H9 (cell line): ENCODE data around the gene CHTOP. TPM values are rescaled to one million over a fixed set of nuclear protein-coding genes. Genes with fewer than 3 reads are reported as not detected.

Experiments used
- DNase-seq: peaks from one replicate; pipeline ENCODE4 v3.0.0-alpha.2; 2017
- H2AFZ ChIP-seq: one replicate; pipeline ENCODE4 v1.6.1; 2013; ENCODE audit warnings: mild to moderate bottlenecking, low read length, control low read depth, moderate library complexity
- H2AK5ac ChIP-seq: 2 replicates; pipeline ENCODE4 v1.6.1; 2013; ENCODE audit warnings: low read length, control low read depth, mixed read lengths; ENCODE audit not compliant: insufficient read length
- H2BK120ac ChIP-seq: one replicate; pipeline ENCODE4 v1.6.1; 2013; ENCODE audit warnings: low read depth, mild to moderate bottlenecking, low read length, control low read depth, inconsistent platforms; ENCODE audit not compliant: poor library complexity, severe bottlenecking
- H2BK12ac ChIP-seq: 2 replicates; pipeline ENCODE4 v1.6.1; 2013; ENCODE audit warnings: low read length, control low read depth, mixed read lengths, low read depth; ENCODE audit not compliant: insufficient read length
- H2BK15ac ChIP-seq: 2 replicates; pipeline ENCODE4 v1.6.1; 2013; ENCODE audit warnings: low read depth, low read length, control low read depth
- H2BK20ac ChIP-seq: one replicate; pipeline ENCODE4 v1.6.1; 2013; ENCODE audit warnings: low read depth, mild to moderate bottlenecking, low read length, control low read depth, inconsistent platforms; ENCODE audit not compliant: poor library complexity, severe bottlenecking
- H2BK5ac ChIP-seq: 2 replicates; pipeline ENCODE4 v1.6.1; 2013; ENCODE audit warnings: low read length, control low read depth, mixed read lengths; ENCODE audit not compliant: insufficient read length
- H3K14ac ChIP-seq: 2 replicates; pipeline ENCODE4 v1.6.1; 2013; ENCODE audit warnings: low read length, control low read depth; ENCODE audit not compliant: insufficient read depth
- H3K18ac ChIP-seq: 2 replicates; pipeline ENCODE4 v1.6.1; 2013; ENCODE audit warnings: low read depth, mild to moderate bottlenecking, mixed read lengths, low read length, control low read depth; ENCODE audit not compliant: insufficient read length
- H3K23ac ChIP-seq: 2 replicates; pipeline ENCODE4 v1.6.1; 2013; ENCODE audit warnings: low read length, control low read depth, mixed read lengths, low read depth; ENCODE audit not compliant: insufficient read length
- H3K23me2 ChIP-seq: 2 replicates; pipeline ENCODE4 v1.6.1; 2013; ENCODE audit warnings: low read depth, mild to moderate bottlenecking, mixed read lengths, low read length, control low read depth; ENCODE audit not compliant: insufficient read length, poor library complexity, severe bottlenecking
- H3K27ac ChIP-seq: 2 replicates; pipeline ENCODE4 v1.5.1; 2013; ENCODE audit warnings: low read length, control low read depth, mixed read lengths, low read depth; ENCODE audit not compliant: insufficient read length
- H3K27me3 ChIP-seq: 2 replicates; pipeline ENCODE4 v1.6.1; 2013; ENCODE audit warnings: low read length, control low read depth, inconsistent platforms; ENCODE audit not compliant: insufficient read depth
- H3K4ac ChIP-seq: 2 replicates; pipeline ENCODE4 v1.6.1; 2013; ENCODE audit warnings: low read depth, mild to moderate bottlenecking, control low read depth, inconsistent platforms, low read length, moderate library complexity
- H3K4me1 ChIP-seq: 2 replicates; pipeline ENCODE4 v1.6.1; 2013; ENCODE audit warnings: low read length, control low read depth, inconsistent platforms; ENCODE audit not compliant: insufficient read depth
- H3K4me2 ChIP-seq: 2 replicates; pipeline ENCODE4 v1.6.1; 2013; ENCODE audit warnings: low read length, control low read depth, mixed read lengths; ENCODE audit not compliant: insufficient read length, insufficient read depth
- H3K56ac ChIP-seq: 2 replicates; pipeline ENCODE4 v1.6.1; 2013; ENCODE audit warnings: low read depth, mild to moderate bottlenecking, mixed read lengths, low read length, control low read depth; ENCODE audit not compliant: insufficient read length
- H3K79me1 ChIP-seq: 2 replicates; pipeline ENCODE4 v1.6.1; 2013; ENCODE audit warnings: low read depth, mild to moderate bottlenecking, moderate library complexity, low read length, control low read depth, inconsistent platforms; ENCODE audit not compliant: insufficient read depth, poor library complexity, severe bottlenecking
- H3K79me2 ChIP-seq: 2 replicates; pipeline ENCODE4 v1.6.1; 2013; ENCODE audit warnings: low read length, control low read depth, inconsistent platforms; ENCODE audit not compliant: insufficient read depth
- H3K9ac ChIP-seq: 2 replicates; pipeline ENCODE4 v1.6.1; 2013; ENCODE audit warnings: low read length, control low read depth, mixed read lengths; ENCODE audit not compliant: insufficient read length; ENCODE audit errors: extremely low read depth
- H3K9me3 ChIP-seq: one replicate; pipeline ENCODE4 v1.6.1; 2013; ENCODE audit warnings: low read depth, low read length, inconsistent platforms; ENCODE audit not compliant: control insufficient read depth
- H3T11ph ChIP-seq: one replicate; pipeline ENCODE4 v1.6.1; 2013; ENCODE audit warnings: mild to moderate bottlenecking, low read length, control low read depth, inconsistent platforms
- H4K20me1 ChIP-seq: one replicate; pipeline ENCODE4 v1.6.1; 2013; ENCODE audit not compliant: control insufficient read depth, insufficient read length, insufficient read depth
- H4K5ac ChIP-seq: 2 replicates; pipeline ENCODE4 v1.6.1; 2013; ENCODE audit warnings: low read depth, mild to moderate bottlenecking, mixed read lengths, low read length, control low read depth; ENCODE audit not compliant: insufficient read length
- H4K8ac ChIP-seq: replicated peaks from 2 replicates; pipeline ENCODE4 v1.6.1; 2013; ENCODE audit warnings: low read length, control low read depth, mixed read lengths, low read depth; ENCODE audit not compliant: insufficient read length
- H4K91ac ChIP-seq: 2 replicates; pipeline ENCODE4 v1.6.1; 2013; ENCODE audit warnings: low read depth, mild to moderate bottlenecking, moderate library complexity, mixed read lengths, low read length, control low read depth; ENCODE audit not compliant: insufficient read length
- H3K27ac Mint-ChIP-seq, 3 experiments: 2 replicates in 2 of 3; 3 replicates in 1 of 3; pipeline ENCODE4 v1.8.0; 2020 to 2021; ENCODE audit warnings: mixed read lengths in 3 of 3, mild to moderate bottlenecking in 1 of 3, moderate library complexity in 1 of 3
- H3K27me3 Mint-ChIP-seq: 2 replicates; pipeline ENCODE4 v1.8.0; 2021; ENCODE audit warnings: low read depth, mild to moderate bottlenecking, moderate library complexity, mixed read lengths
- H3K36me3 Mint-ChIP-seq, 3 experiments: 2 replicates in 2 of 3; 3 replicates in 1 of 3; pipeline ENCODE4 v1.8.0; 2020 to 2021; ENCODE audit warnings: low read depth in 3 of 3, mixed read lengths in 3 of 3; ENCODE audit not compliant: insufficient read depth in 1 of 3
- H3K4me1 Mint-ChIP-seq, 2 experiments: 2 replicates each; pipeline ENCODE4 v1.8.0; 2020; ENCODE audit warnings: mixed read lengths in 2 of 2
- H3K4me3 Mint-ChIP-seq, 2 experiments: 2 replicates in 1 of 2; 3 replicates in 1 of 2; pipeline ENCODE4 v1.8.0; 2020 to 2021; ENCODE audit warnings: mild to moderate bottlenecking in 2 of 2, mixed read lengths in 2 of 2, moderate library complexity in 1 of 2
- H3K9me3 Mint-ChIP-seq, 2 experiments: 2 replicates in 1 of 2; 3 replicates in 1 of 2; pipeline ENCODE4 v1.8.0; 2020; ENCODE audit warnings: mild to moderate bottlenecking in 2 of 2, mixed read lengths in 2 of 2, moderate library complexity in 1 of 2
- CTCF ChIP-seq: fragments of 200-600 bp; sonication (generic); conservative IDR thresholded peaks from 3 replicates; pipeline ENCODE4 v1.8.0; 2021; ENCODE audit warnings: antibody characterized with exemption, mild to moderate bottlenecking
- WGBS: extraction: QIAGEN DNeasy Blood & Tissue Kit; methylation state at CpG from one replicate; pipeline ENCODE4 v1.1.7; 2013; ENCODE audit warnings: missing lambda C conversion rate, low lambda C conversion rate, mixed read lengths; ENCODE audit not compliant: insufficient read length; ENCODE audit errors: extremely low coverage; 5-methylcytosine and 5-hydroxymethylcytosine counted together
- total RNA-seq: library from RNA; stranded (reverse); gene quantifications from 2 replicates; pipeline ENCODE4 v1.2.1, GENCODE V29; 2021

The CHTOP gene
- total RNA-seq, 1 experiment from 2014 or later = 126 TPM

DNA sequence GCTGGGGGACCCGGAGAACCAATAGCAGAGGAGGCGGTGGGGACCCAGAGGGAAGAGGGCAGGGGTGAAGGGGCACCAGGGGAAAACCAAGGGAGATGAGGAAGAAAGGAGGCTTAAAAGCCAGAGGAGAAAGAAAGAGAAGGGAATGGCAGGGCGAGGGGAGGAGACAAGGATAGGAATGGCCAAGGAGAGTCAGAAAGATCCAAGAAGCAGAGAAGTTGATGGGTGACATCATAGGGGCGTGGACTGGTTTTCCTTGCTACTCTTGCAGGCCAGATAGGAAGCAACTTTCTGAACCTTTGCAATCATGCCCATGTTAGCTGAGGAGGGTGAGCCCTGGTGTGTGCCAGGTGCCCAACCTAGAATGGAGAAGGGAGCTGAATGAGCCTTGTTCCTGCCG, 50.0 kb downstream of the CHTOP start:
- Histone ChIP-seq H2AFZ (no peak overlapping the region), H3K9ac (no peak overlapping the region), H3T11ph (no peak overlapping the region), H3K23ac (no peak overlapping the region), H2BK12ac (no peak overlapping the region), H2BK15ac (no peak overlapping the region), H3K27ac (no peak overlapping the region), H3K4me1 (no peaks in the 10 kb centered on the region), H3K79me2 (no peaks in the 10 kb centered on the region), H3K9me3 (no peaks in the 10 kb centered on the region), H4K8ac (no peak overlapping the region), H2BK120ac (no peak overlapping the region), H3K56ac (no peak overlapping the region), H3K79me1 (no peaks in the 10 kb centered on the region), H3K4me2 (no peak overlapping the region), H4K5ac (no peak overlapping the region), H3K18ac (no peak overlapping the region), H4K91ac (no peak overlapping the region), H2BK20ac (no peak overlapping the region), H2AK5ac (no peak overlapping the region), H3K27me3 (no peaks in the 10 kb centered on the region; the same call in 1 of the 2 replicates), H2BK5ac (no peak overlapping the region), H4K20me1 (no peaks in the 10 kb centered on the region), H3K4ac (no peak overlapping the region), H3K23me2 (peaks cover 15% of the 10 kb centered on the region), H3K14ac (no peak overlapping the region)
- no peak for TF ChIP-seq CTCF
- peaks cover 0 to 35% (median 27%) of the 10 kb centered on the region in 3 experiments; a peak in 5 of 7 replicates for H3K36me3 Mint-ChIP-seq
- H3K4me1 Mint-ChIP-seq = peaks cover 20 to 33% of the 10 kb centered on the region in 2 experiments
- H3K4me3 Mint-ChIP-seq = no peak overlapping the region
- no peak for DNase-seq
- no CpG with 5 or more reads among the region's 5 CpGs for WGBS
- H3K9me3 Mint-ChIP-seq = no peaks in the 10 kb centered on the region
- H3K27me3 Mint-ChIP-seq = peaks cover 30% of the 10 kb centered on the region
- peak overlapping the region in 2 of 3 experiments; percentile 31 to 59; a peak in 2 of 7 replicates for H3K27ac Mint-ChIP-seq
